NCI-H345 (cell line): ENCODE measurements around the gene POLD1.

Experiments
- DNase-seq: peaks from one replicate; lab custom pipeline; 2025; lab: John Stamatoyannopoulos, UW

The POLD1 gene

GRCh38 chr19:50466706-50467039, 82.5 kb downstream of the POLD1 start:
- no peak for DNase-seq

DNA sequence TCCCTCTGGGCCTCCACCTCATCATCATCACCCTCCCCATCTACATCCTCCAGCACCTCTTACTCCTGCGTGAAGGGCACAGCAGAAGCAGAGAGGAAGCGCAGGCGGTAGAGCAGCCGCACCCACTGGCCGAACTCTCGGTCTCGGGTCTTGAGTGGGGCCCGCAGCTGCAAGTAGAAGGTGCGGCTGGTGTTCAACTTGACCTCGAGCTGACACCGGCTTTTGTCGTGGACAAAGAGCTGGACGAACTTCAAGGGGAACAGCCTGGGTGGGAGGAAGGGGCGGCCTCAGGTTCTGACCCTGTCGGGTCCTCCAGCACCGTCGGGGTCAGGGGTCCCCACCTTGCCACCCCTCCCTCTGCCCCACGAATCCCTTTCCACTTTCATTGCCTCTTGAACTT, 83.4 kb downstream of the POLD1 start:
- no peak for DNase-seq
